Measurements from ENCODE around the gene GADD45B. TPM values are rescaled to one million over a fixed set of nuclear protein-coding genes. Genes with fewer than 3 reads are reported as not detected.

The GADD45B gene
- total and polyA plus RNA-seq, 2 of the 4 experiments (the other 2 are of a cell fraction), result 30.1 to 106 TPM

- no peak overlapping the region for H3K4me3 ChIP-seq (ENCODE audit: insufficient read depth, low read depth, low read length)
- in situ Hi-C loops (cut with MboI; ENCODE audit: low sequenced_read_pairs), result no loop called here
- H3K4me1 ChIP-seq (ENCODE audit: control insufficient read depth, insufficient read depth, low read length), result peaks cover 3% of the 10 kb centered on the region; the same call in 1 of the 2 replicates
- dilution Hi-C loops (cut with HindIII; ENCODE audit: low sequenced_read_pairs, unreplicated experiment), result no loop called here
- H2BK5ac ChIP-seq (ENCODE audit: low read depth, low read length, poor library complexity, severe bottlenecking), result no peak overlapping the region
- H4K91ac ChIP-seq (ENCODE audit: insufficient read depth, low read depth, low read length), result no peak overlapping the region
- H3K27me3 ChIP-seq (ENCODE audit: control insufficient read depth, insufficient read depth, low read length), result no peaks in the 10 kb centered on the region
- no peak overlapping the region for H3K14ac ChIP-seq (replicated peaks; ENCODE audit: low read depth, low read length)
- H3K9me1 ChIP-seq (ENCODE audit: insufficient read depth, low read length), result no peaks in the 10 kb centered on the region
- H4K5ac ChIP-seq (ENCODE audit: low read depth, low read length), result no peak overlapping the region
- no peak overlapping the region for H4K8ac ChIP-seq (ENCODE audit: low read depth in 2 of 2, low read length in 2 of 2)
- no peak overlapping the region for H3K56ac ChIP-seq (ENCODE audit: extremely low read depth, insufficient read depth, low read length)
- H3K18ac ChIP-seq (ENCODE audit: low read depth, low read length), result no peak overlapping the region
- H2AFZ ChIP-seq (replicated peaks; ENCODE audit: low read length, poor library complexity), result no peak overlapping the region
- no peak for ATAC-seq (ENCODE audit: low read depth)
- ChIA-PET CTCF (no interaction called here), POLR2A (ENCODE audit: unreplicated experiment) (no interaction called here)
- H3K9ac ChIP-seq (ENCODE audit: low read depth, low read length), result no peak overlapping the region
- H2AK5ac ChIP-seq (ENCODE audit: low read depth, low read length), result no peak overlapping the region; the same call in 1 of the 2 replicates
- peaks cover 0 to 11% of the 10 kb centered on the region in 2 experiments; a peak in 1 of 4 replicates for H3K79me1 ChIP-seq (ENCODE audit: low read depth in 1 of 2, low read length in 2 of 2)
- no peak overlapping the region for H3K27ac ChIP-seq (ENCODE audit: insufficient read depth, low read length)
- BruUV-seq (replicated peaks), result no TSS peak
- WGBS, 2 experiments (ENCODE audit: extremely low coverage in 2 of 2, insufficient read length in 1 of 2), result 75% methylated on average over 4 of the region's 12 CpGs; no CpG with 5 or more reads in 1 of the 2 experiments
- no peak for DNase-seq
- H3K4me2 ChIP-seq (ENCODE audit: low read depth, low read length), result no peak overlapping the region
- no peak overlapping the region for H3K23ac ChIP-seq (ENCODE audit: low read depth, low read length)
- peaks cover 17% of the 10 kb centered on the region for H3K9me3 ChIP-seq (ENCODE audit: control insufficient read depth, insufficient read depth, low read length)
- TF ChIP-seq POLR2A (IDR thresholded peaks at IDR 0.05; ENCODE audit: low read depth, low read length), result no peak
- no peak for TF ChIP-seq MAZ (IDR thresholded peaks at IDR 0.05; ENCODE audit: borderline replicate concordance, low read depth, low read length)
- no peak for TF ChIP-seq CTCF (conservative IDR thresholded peaks at IDR 0.05; ENCODE audit: low read depth, low read length)
- TF ChIP-seq, protein P1, sequence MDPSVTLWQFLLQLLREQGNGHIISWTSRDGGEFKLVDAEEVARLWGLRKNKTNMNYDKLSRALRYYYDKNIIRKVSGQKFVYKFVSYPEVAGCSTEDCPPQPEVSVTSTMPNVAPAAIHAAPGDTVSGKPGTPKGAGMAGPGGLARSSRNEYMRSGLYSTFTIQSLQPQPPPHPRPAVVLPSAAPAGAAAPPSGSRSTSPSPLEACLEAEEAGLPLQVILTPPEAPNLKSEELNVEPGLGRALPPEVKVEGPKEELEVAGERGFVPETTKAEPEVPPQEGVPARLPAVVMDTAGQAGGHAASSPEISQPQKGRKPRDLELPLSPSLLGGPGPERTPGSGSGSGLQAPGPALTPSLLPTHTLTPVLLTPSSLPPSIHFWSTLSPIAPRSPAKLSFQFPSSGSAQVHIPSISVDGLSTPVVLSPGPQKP (IDR thresholded peaks at IDR 0.05; ENCODE audit: borderline replicate concordance, low read depth, low read length), result no peak
- TF ChIP-seq RCOR1 (IDR thresholded peaks at IDR 0.05; ENCODE audit: insufficient replicate concordance, low read length), result no peak
- no peak for TF ChIP-seq NFE2L2 (IDR thresholded peaks at IDR 0.05; ENCODE audit: low read depth, low read length)
- no peak for TF ChIP-seq FOS (IDR thresholded peaks at IDR 0.05; ENCODE audit: low read depth, low read length)
- no peak for TF ChIP-seq CEBPB (IDR thresholded peaks at IDR 0.05; ENCODE audit: low read depth, low read length)
- no peak for TF ChIP-seq RAD21 (IDR thresholded peaks at IDR 0.05; ENCODE audit: low read length)
- TF ChIP-seq RFX5 (IDR thresholded peaks at IDR 0.05; ENCODE audit: low read depth, low read length), result no peak
- no peak for TF ChIP-seq CHD1 (IDR thresholded peaks at IDR 0.05; ENCODE audit: low read depth, low read length)
- TF ChIP-seq SMC3 (IDR thresholded peaks at IDR 0.05; ENCODE audit: low read depth, low read length), result no peak
- TF ChIP-seq MAFK (IDR thresholded peaks at IDR 0.05; ENCODE audit: low read depth, low read length), result no peak
- no peak for TF ChIP-seq BHLHE40 (IDR thresholded peaks at IDR 0.05; ENCODE audit: low read depth, low read length)
- no peak for TF ChIP-seq MXI1 (IDR thresholded peaks at IDR 0.05; ENCODE audit: borderline replicate concordance, low read depth, low read length)
- H2BK120ac ChIP-seq (ENCODE audit: low read depth, low read length), result no peak overlapping the region
- peaks cover 12% of the 10 kb centered on the region for H4K20me1 ChIP-seq (ENCODE audit: insufficient read depth, low read length)
- H2AK9ac ChIP-seq (replicated peaks; ENCODE audit: low read depth, low read length, poor library complexity), result no peak overlapping the region
- H3K4ac ChIP-seq (ENCODE audit: low read depth, low read length), result no peak overlapping the region
- no peak overlapping the region for H2BK15ac ChIP-seq (ENCODE audit: low read depth, low read length)
- peaks cover 4% of the 10 kb centered on the region; the same call in 1 of the 2 replicates for H3K36me3 ChIP-seq (ENCODE audit: control insufficient read depth, insufficient read depth, low read length)
- no peak overlapping the region for H2BK20ac ChIP-seq (ENCODE audit: low read depth, low read length)
- intact Hi-C loops (cut with micrococcal nuclease), result no loop called here
These were observed 6.6 kb downstream of the GADD45B start for GRCh38 chr19:2482354-2483038.

All from IMR-90 (cell line).